Measurements from ENCODE around the gene MT2A. TPM values are rescaled to one million over a fixed set of nuclear protein-coding genes. Genes with fewer than 3 reads are reported as not detected.

Gene MT2A
- polyA plus RNA-seq, 3 donors: 19.4 to 22.9 (median 20.3) TPM

Other genes starting within 250 kb of the MT2A start
- gene AMFR, start 183.0 kb upstream of the MT2A start, polyA plus RNA-seq (ENCODE audit: insufficient read length in 3 of 3): 100 to 1,000 TPM; 147 to 150 (median 149) TPM
- gene NUDT21, start 157.3 kb upstream of the MT2A start, polyA plus RNA-seq (ENCODE audit: insufficient read length in 3 of 3): 100 to 1,000 TPM; 133 to 153 (median 147) TPM
- 10 to 100 TPM; 36.2 to 38.5 (median 36.3) TPM for gene OGFOD1, start 157.0 kb upstream of the MT2A start, polyA plus RNA-seq (ENCODE audit: insufficient read length in 3 of 3)
- gene BBS2, start 88.6 kb upstream of the MT2A start, polyA plus RNA-seq (ENCODE audit: insufficient read length in 3 of 3): 100 to 1,000 TPM; 109 to 120 (median 115) TPM
- gene MT4, start 43.5 kb upstream of the MT2A start, polyA plus RNA-seq (ENCODE audit: insufficient read length in 3 of 3): not detected
- 1 to 10 TPM; 1.1 to 1.6 (median 1.2) TPM for gene MT3, start 19.1 kb upstream of the MT2A start, polyA plus RNA-seq (ENCODE audit: insufficient read length in 3 of 3)
- gene MT1E, start 17.2 kb downstream of the MT2A start, polyA plus RNA-seq (ENCODE audit: insufficient read length in 3 of 3): 10 to 100 TPM; 20.7 to 35.2 (median 24.9) TPM
- gene MT1M, start 24.1 kb downstream of the MT2A start, polyA plus RNA-seq (ENCODE audit: insufficient read length in 3 of 3): not detected
- gene MT1A, start 30.1 kb downstream of the MT2A start, polyA plus RNA-seq (ENCODE audit: insufficient read length in 3 of 3): not detected
- gene MT1B, start 43.3 kb downstream of the MT2A start, polyA plus RNA-seq (ENCODE audit: insufficient read length in 3 of 3): not detected
- gene MT1F, start 49.4 kb downstream of the MT2A start, polyA plus RNA-seq (ENCODE audit: insufficient read length in 3 of 3): 10 to 100 TPM; 49.5 to 56.3 (median 54.3) TPM
- gene MT1G, start 59.5 kb downstream of the MT2A start, polyA plus RNA-seq (ENCODE audit: insufficient read length in 3 of 3): 10 to 100 TPM; 20.7 to 74.0 (median 51.1) TPM
- 10 to 100 TPM in 2 of 3 donors, 1 to 10 TPM in 1; 3.8 to 23.4 (median 12.6) TPM for gene MT1H, start 61.2 kb downstream of the MT2A start, polyA plus RNA-seq (ENCODE audit: insufficient read length in 3 of 3)
- 10 to 100 TPM; 24.8 to 34.0 (median 26.2) TPM for gene MT1X, start 73.9 kb downstream of the MT2A start, polyA plus RNA-seq (ENCODE audit: insufficient read length in 3 of 3)
- 10 to 100 TPM; 78.0 to 85.4 (median 81.1) TPM for gene NUP93, start 121.5 kb downstream of the MT2A start, polyA plus RNA-seq (ENCODE audit: insufficient read length in 3 of 3)

Measured in right renal cortex interstitium (tissue), 3 donors.